GM21360 (cell line): Measurements from ENCODE around the gene AMZ2.
"Not testable (repeated sequence)": the region's sequence is repeated elsewhere in the genome, so short reads cannot be mapped to it uniquely, and the experiment has no call there.

Experiments
- ATAC-seq: cut with Tn5 transposase; IDR thresholded peaks from one replicate; pipeline ENCODE4 v1.9.1; 2021; ENCODE audit warnings: mild to moderate bottlenecking, moderate library complexity; ENCODE audit not compliant: unreplicated experiment

The AMZ2 gene

GRCh38 chr17:68219429-68219828, 28.4 kb upstream of the AMZ2 start:
- ATAC-seq, result not testable (repeated sequence)

- not testable (repeated sequence) for ATAC-seq
These were observed 27.7 kb upstream of the AMZ2 start for GRCh38 chr17:68220186-68220585.

- not testable (repeated sequence) for ATAC-seq
These were observed 27.1 kb upstream of the AMZ2 start for GRCh38 chr17:68220786-68221185.

GRCh38 chr17:68221786-68222185, 26.1 kb upstream of the AMZ2 start:
- no peak for ATAC-seq

- no peak for ATAC-seq
These were observed 25.2 kb upstream of the AMZ2 start for GRCh38 chr17:68222606-68223005.

GRCh38 chr17:68225055-68225454, 22.8 kb upstream of the AMZ2 start:
- ATAC-seq, result not testable (repeated sequence)

GRCh38 chr17:68228039-68228680, 19.7 kb upstream of the AMZ2 start:
- not testable (repeated sequence) for ATAC-seq

- ATAC-seq, result no peak
These were observed 18.8 kb upstream of the AMZ2 start for GRCh38 chr17:68228817-68229570.

- ATAC-seq, result no peak
These were observed 18.2 kb upstream of the AMZ2 start for GRCh38 chr17:68229619-68230018.

- ATAC-seq, result not testable (repeated sequence)
These were observed 16.7 kb upstream of the AMZ2 start for GRCh38 chr17:68231131-68231530.

GRCh38 chr17:68231541-68231940, 16.3 kb upstream of the AMZ2 start:
- ATAC-seq, result no peak

- ATAC-seq, result not testable (repeated sequence)
These were observed 15.1 kb upstream of the AMZ2 start for GRCh38 chr17:68232741-68233140.

- peak; percentile 27 for ATAC-seq
These were observed 13.0 kb upstream of the AMZ2 start for GRCh38 chr17:68234726-68235335.

GRCh38 chr17:68235336-68235791, 12.5 kb upstream of the AMZ2 start:
- ATAC-seq, result peak; percentile 4

- peak; percentile 53 for ATAC-seq
These were observed 10.3 kb upstream of the AMZ2 start for GRCh38 chr17:68237369-68238163.

GRCh38 chr17:68238164-68238870, 9.5 kb upstream of the AMZ2 start:
- peak; percentile 1 for ATAC-seq

- ATAC-seq, result no peak
These were observed 9.0 kb upstream of the AMZ2 start for GRCh38 chr17:68238871-68239253.

GRCh38 chr17:68239632-68240366, 8.0 kb upstream of the AMZ2 start:
- no peak for ATAC-seq

- no peak for ATAC-seq
These were observed 1.4 kb upstream of the AMZ2 start for GRCh38 chr17:68246271-68247028.
